Upper lobe of left lung (tissue), 4 donors: Measurements from ENCODE around the gene TBXT.

Experiments
- CTCF ChIP-seq, 6 experiments: fragments of 450-650 bp in 4 of 6; fragments of 200-600 bp in 2 of 6; sonication (generic) in 2 of 6; IDR thresholded peaks; one replicate each; pipeline ENCODE4 v1.5.1; 2016 to 2019; ENCODE audit warnings: antibody characterized with exemption in 6 of 6
- POLR2AphosphoS5 ChIP-seq, 2 donors: sonication (generic); formaldehyde crosslinking; IDR thresholded peaks; one replicate each; pipeline ENCODE4 v1.5.1; 2017; ENCODE audit warnings: antibody characterized with exemption in 2 of 2

DNA sequence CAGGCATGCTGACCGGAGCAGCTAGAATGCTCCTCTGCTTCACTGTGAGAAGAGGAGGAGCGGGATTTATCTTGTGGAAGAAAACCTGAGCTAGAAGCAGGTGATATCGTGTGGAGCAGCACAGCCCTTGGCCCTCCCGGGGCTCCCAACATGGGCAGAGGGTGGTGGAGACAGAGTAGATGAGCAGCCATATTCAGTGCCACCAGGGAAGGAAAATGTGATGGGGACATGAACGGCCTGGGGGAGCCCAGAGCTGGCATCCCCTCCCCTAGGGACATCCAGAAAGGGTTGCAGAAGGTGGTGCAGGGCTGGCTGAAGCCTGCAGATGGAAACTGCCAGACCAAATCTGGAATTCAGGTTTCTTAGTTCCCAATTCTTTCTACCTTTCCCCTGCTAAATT lies 24.9 kb upstream of the TBXT start:
- TF ChIP-seq CTCF (IDR thresholded peaks at IDR 0.05) (no peak), POLR2AphosphoS5 (IDR thresholded peaks at IDR 0.05) (no peak)
